GM18511 (cell line): Measurements from ENCODE around the gene CYP26B1.
A peak's percentile ranks its signal among the peaks of the same experiment; 100 is the strongest.

ENCODE experiments used
- ATAC-seq: cut with Tn5 transposase; IDR thresholded peaks from one replicate; pipeline ENCODE4 v1.9.1; 2021; ENCODE audit warnings: mild to moderate bottlenecking, moderate library complexity; ENCODE audit not compliant: unreplicated experiment

Gene CYP26B1

DNA sequence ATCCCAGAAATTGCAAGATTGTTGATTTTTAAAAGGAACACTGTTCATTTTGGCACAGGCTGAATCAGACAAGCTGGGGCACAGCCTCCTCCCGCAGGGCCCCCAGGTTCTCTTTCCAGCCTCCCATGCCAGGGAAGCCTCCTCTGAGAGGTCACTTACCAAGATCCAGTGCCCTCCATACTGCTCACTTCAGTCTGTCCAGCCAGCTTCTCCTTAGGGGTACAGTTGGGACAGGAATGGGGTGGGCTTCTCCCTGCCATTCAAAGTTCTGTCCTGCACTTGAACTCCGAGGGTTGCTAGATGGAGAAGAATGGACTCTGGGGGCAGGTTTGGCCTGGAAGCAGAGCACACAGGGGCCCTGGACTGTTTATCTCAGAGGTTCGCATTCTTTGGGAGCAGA is 7.5 kb upstream of the CYP26B1 start:
- ATAC-seq: no peak

GRCh38 chr2:72154386-72154975 is 6.8 kb upstream of the CYP26B1 start:
- ATAC-seq: no peak

- ATAC-seq: no peak
Measured at GRCh38 chr2:72153924-72154323, 6.3 kb upstream of the CYP26B1 start.

- ATAC-seq: no peak
Measured at GRCh38 chr2:72153026-72153791, 5.5 kb upstream of the CYP26B1 start.

GRCh38 chr2:72150861-72151356 is 3.2 kb upstream of the CYP26B1 start:
- no peak for ATAC-seq

GRCh38 chr2:72150157-72150860 is 2.6 kb upstream of the CYP26B1 start:
- ATAC-seq: peak; percentile 85

GRCh38 chr2:72149556-72150156 is 2.0 kb upstream of the CYP26B1 start:
- ATAC-seq: no peak

DNA sequence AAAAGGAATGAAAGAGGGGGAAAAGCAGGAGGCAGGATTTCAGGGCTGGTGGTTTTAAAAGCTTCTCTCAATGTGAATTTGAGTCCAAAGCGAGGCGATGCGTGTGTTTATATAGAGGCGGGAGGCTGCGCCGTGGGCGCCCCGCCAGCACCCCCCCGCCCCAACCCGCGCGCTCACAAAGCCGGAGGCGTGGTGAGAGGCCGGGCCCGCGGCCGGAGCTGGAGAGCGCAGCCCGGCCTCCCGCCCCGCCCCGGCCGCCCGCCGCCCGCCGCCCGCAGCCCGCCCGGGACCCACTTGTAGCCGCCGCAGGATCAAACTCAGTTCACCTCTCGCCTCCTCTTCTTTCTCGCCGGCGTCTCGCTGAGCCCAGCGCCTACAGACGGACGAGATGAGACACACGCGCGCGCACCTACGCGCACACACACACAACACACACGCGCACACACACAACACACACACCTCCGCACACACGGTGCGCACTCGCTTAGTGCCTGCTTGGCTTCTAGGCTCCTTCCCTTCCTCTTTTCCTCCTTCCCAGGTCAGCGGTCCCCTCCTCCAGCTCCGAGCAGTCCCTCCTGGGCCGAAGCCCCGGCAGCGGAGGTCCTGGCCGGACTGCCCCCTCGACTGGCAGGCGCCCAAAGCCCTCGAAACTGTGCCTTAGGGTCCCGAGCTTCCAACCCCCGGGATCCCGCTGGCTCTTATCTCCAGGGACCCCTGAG is 1.3 kb upstream of the CYP26B1 start:
- no peak for ATAC-seq

GRCh38 chr2:72148003-72148836 is 558 bp upstream of the CYP26B1 start:
- ATAC-seq: no peak

GRCh38 chr2:72146347-72147302 is 1.0 kb downstream of the CYP26B1 start:
- ATAC-seq: no peak

GRCh38 chr2:72145658-72146329 is 1.9 kb downstream of the CYP26B1 start:
- no peak for ATAC-seq

- ATAC-seq: no peak
Measured at GRCh38 chr2:72145289-72145657, 2.4 kb downstream of the CYP26B1 start.

GRCh38 chr2:72144632-72145288 is 2.9 kb downstream of the CYP26B1 start:
- no peak for ATAC-seq

GRCh38 chr2:72144274-72144631 is 3.4 kb downstream of the CYP26B1 start:
- no peak for ATAC-seq

GRCh38 chr2:72143441-72144273 is 4.0 kb downstream of the CYP26B1 start:
- no peak for ATAC-seq

GRCh38 chr2:72142570-72143440 is 4.9 kb downstream of the CYP26B1 start:
- ATAC-seq: no peak
